Measurements from ENCODE around the gene ARMS2.

Gene ARMS2

DNA sequence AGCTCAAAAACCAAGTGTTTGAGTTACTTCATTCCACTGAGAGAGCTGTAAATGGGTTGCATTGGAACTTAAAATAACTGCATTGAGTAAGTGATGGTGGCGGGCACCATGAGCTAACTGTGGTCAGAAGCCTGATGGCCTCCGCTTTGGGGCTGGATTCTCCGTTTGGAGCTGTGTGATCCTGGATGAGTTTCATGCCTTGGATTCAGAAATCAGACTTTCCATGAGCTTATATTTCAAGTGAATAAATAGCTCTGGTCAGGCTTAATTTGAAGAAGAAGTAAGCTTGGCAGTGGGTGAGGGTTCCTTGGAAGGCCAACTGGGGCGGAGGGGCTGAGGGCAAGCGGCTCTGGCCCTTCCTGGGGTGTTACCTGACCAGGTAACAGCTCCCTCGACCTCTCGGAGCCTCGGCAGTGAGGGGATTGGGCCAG is 12.5 kb downstream of the ARMS2 start:
- no peaks in the 10 kb centered on the region for H3K9me2 ChIP-seq (replicated peaks; ENCODE audit: low read depth, low read length)
- H3K9me3 ChIP-seq (ENCODE audit: insufficient read depth, low read depth, low read length), result no peaks in the 10 kb centered on the region; the same call in 1 of the 2 replicates
- H3K4me3 ChIP-seq (ENCODE audit: low read length, poor library complexity, severe bottlenecking), result no peak overlapping the region
- no peaks in the 10 kb centered on the region for H4K20me1 ChIP-seq (ENCODE audit: insufficient read depth, low read length, poor library complexity, severe bottlenecking)
- H3K9ac ChIP-seq (ENCODE audit: low read depth, low read length, poor library complexity, severe bottlenecking), result no peak overlapping the region
- no peaks in the 10 kb centered on the region for H3K4me1 ChIP-seq (ENCODE audit: insufficient read depth, low read length, poor library complexity, severe bottlenecking)
- no peaks in the 10 kb centered on the region for H3F3A ChIP-seq (ENCODE audit: low read depth)
- no peak overlapping the region for H2AFZ ChIP-seq (ENCODE audit: low read length)
- no peaks in the 10 kb centered on the region for H3K27me3 ChIP-seq (ENCODE audit: insufficient read depth, low read length, poor library complexity, severe bottlenecking)
- H3K79me2 ChIP-seq (ENCODE audit: insufficient read depth, low read length), result no peaks in the 10 kb centered on the region
- H3K4me2 ChIP-seq (ENCODE audit: low read depth, low read length, poor library complexity, severe bottlenecking), result no peak overlapping the region
- H3K36me3 ChIP-seq (ENCODE audit: insufficient read depth, low read length), result no peaks in the 10 kb centered on the region
- TF ChIP-seq, protein P1, sequence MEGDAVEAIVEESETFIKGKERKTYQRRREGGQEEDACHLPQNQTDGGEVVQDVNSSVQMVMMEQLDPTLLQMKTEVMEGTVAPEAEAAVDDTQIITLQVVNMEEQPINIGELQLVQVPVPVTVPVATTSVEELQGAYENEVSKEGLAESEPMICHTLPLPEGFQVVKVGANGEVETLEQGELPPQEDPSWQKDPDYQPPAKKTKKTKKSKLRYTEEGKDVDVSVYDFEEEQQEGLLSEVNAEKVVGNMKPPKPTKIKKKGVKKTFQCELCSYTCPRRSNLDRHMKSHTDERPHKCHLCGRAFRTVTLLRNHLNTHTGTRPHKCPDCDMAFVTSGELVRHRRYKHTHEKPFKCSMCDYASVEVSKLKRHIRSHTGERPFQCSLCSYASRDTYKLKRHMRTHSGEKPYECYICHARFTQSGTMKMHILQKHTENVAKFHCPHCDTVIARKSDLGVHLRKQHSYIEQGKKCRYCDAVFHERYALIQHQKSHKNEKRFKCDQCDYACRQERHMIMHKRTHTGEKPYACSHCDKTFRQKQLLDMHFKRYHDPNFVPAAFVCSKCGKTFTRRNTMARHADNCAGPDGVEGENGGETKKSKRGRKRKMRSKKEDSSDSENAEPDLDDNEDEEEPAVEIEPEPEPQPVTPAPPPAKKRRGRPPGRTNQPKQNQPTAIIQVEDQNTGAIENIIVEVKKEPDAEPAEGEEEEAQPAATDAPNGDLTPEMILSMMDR (conservative IDR thresholded peaks at IDR 0.05; ENCODE audit: low read length), result no peak
- no peak for TF ChIP-seq EZH2phosphoT487 (IDR thresholded peaks at IDR 0.05; ENCODE audit: borderline replicate concordance)

DNA sequence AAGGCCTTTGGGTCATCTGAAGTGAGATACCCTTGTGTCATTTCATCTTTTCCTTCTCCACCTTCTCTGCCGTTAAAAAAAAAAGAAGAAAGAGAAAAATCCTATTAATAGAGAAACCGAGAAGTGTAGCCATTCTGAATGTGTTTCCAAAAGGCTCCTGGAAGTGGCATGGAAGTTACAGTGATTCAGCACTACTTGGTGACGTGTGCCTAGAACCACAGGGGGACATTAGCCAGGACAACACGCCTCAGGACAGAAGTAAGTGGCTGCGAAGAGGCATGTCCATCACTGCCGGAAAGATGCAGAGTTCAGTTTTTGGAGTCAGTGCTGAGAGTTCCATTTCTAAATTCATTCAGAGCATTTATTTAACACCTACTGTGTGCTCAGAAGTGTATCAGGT is 13.2 kb downstream of the ARMS2 start:
- no peaks in the 10 kb centered on the region for H3K9me2 ChIP-seq (replicated peaks; ENCODE audit: low read depth, low read length)
- no peaks in the 10 kb centered on the region for H3K79me2 ChIP-seq (ENCODE audit: insufficient read depth, low read length)
- no peaks in the 10 kb centered on the region for H3K36me3 ChIP-seq (ENCODE audit: insufficient read depth, low read length)
- no peaks in the 10 kb centered on the region for H3F3A ChIP-seq (ENCODE audit: low read depth)
- H3K4me1 ChIP-seq (ENCODE audit: insufficient read depth, low read length, poor library complexity, severe bottlenecking), result no peaks in the 10 kb centered on the region
- no peaks in the 10 kb centered on the region for H3K27me3 ChIP-seq (ENCODE audit: insufficient read depth, low read length, poor library complexity, severe bottlenecking)
- no peak overlapping the region for H2AFZ ChIP-seq (ENCODE audit: low read length)
- TF ChIP-seq, protein P1 (conservative IDR thresholded peaks at IDR 0.05; ENCODE audit: low read length), result no peak
- TF ChIP-seq EZH2phosphoT487 (IDR thresholded peaks at IDR 0.05; ENCODE audit: borderline replicate concordance), result no peak
- no peak overlapping the region for H3K9ac ChIP-seq (ENCODE audit: low read depth, low read length, poor library complexity, severe bottlenecking)
- H3K9me3 ChIP-seq (ENCODE audit: insufficient read depth, low read depth, low read length), result no peaks in the 10 kb centered on the region
- H3K4me2 ChIP-seq (ENCODE audit: low read depth, low read length, poor library complexity, severe bottlenecking), result no peak overlapping the region
- no peak overlapping the region for H3K4me3 ChIP-seq (ENCODE audit: low read length, poor library complexity, severe bottlenecking)
- no peaks in the 10 kb centered on the region for H4K20me1 ChIP-seq (ENCODE audit: insufficient read depth, low read length, poor library complexity, severe bottlenecking)

DNA sequence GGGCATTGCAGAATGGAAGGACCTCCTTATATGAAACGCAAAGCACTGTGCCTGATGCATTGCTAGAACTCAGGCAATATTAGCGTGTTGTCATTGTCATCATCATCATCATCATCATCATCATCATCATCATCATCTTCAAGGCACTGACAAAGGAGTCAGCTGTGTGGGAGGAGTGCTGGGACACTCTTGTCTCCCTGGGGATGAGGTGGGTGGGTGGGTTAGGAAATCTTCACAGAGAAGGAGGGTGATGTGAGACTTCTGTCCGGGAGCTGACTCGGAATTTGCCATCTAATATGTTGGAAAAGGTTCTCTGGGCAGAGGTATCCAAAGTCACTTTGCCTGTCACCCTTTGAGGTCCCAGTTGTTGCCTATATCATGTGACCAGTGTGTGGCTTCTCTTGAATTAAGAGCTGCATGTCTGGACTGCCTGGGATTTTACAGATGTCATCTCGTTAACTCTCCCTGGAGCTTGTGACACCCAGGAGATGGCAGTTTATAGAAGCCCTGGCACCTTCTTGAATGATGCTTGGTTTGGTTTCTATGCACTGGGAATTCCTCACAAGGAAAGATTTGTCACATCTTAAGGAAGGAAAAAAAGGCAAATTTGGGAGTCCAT is 14.0 kb downstream of the ARMS2 start:
- Histone ChIP-seq H3K4me2 (ENCODE audit: low read depth, low read length, poor library complexity, severe bottlenecking) (no peak overlapping the region), H3K9me3 (ENCODE audit: insufficient read depth, low read depth, low read length) (no peaks in the 10 kb centered on the region), H3K9ac (ENCODE audit: low read depth, low read length, poor library complexity, severe bottlenecking) (no peak overlapping the region), H3K36me3 (ENCODE audit: insufficient read depth, low read length) (no peaks in the 10 kb centered on the region), H2AFZ (ENCODE audit: low read length) (no peak overlapping the region), H3F3A (ENCODE audit: low read depth) (no peaks in the 10 kb centered on the region), H3K4me3 (ENCODE audit: low read length, poor library complexity, severe bottlenecking) (no peak overlapping the region), H3K27me3 (ENCODE audit: insufficient read depth, low read length, poor library complexity, severe bottlenecking) (no peaks in the 10 kb centered on the region), H3K4me1 (ENCODE audit: insufficient read depth, low read length, poor library complexity, severe bottlenecking) (no peaks in the 10 kb centered on the region), H3K79me2 (ENCODE audit: insufficient read depth, low read length) (no peaks in the 10 kb centered on the region), H3K9me2 (replicated peaks; ENCODE audit: low read depth, low read length) (no peaks in the 10 kb centered on the region), H4K20me1 (ENCODE audit: insufficient read depth, low read length, poor library complexity, severe bottlenecking) (no peaks in the 10 kb centered on the region)
- TF ChIP-seq, protein P1 (conservative IDR thresholded peaks at IDR 0.05; ENCODE audit: low read length), result no peak
- no peak for TF ChIP-seq EZH2phosphoT487 (IDR thresholded peaks at IDR 0.05; ENCODE audit: borderline replicate concordance)
